SK-N-SH treated with all-trans-retinoic acid at 6 μM for 48 hours (cell line): ENCODE data around the gene MRPL11.

ENCODE experiments used
- ATAC-seq: fragments of 200-7000 bp; cut with Tn5 transposase; 3 replicates; pipeline ENCODE4 v1.9.1; 2020; ENCODE audit warnings: mild to moderate bottlenecking, moderate library complexity
- ARNTL ChIP-seq: fragments of 450-650 bp; formaldehyde crosslinking; IDR thresholded peaks from 2 replicates; pipeline ENCODE4 v1.5.0; 2020; ENCODE audit warnings: low read depth, mild to moderate bottlenecking, moderate library complexity, borderline replicate concordance
- BACH2 ChIP-seq: fragments of 250-450 bp; sonication (Bioruptor Pico); IDR thresholded peaks from 2 replicates; pipeline ENCODE4 v1.9.0; 2021; ENCODE audit warnings: mild to moderate bottlenecking, borderline replicate concordance
- CSDC2 ChIP-seq: fragments of 250-450 bp; sonication (Bioruptor Pico); IDR thresholded peaks from 2 replicates; pipeline ENCODE4 v1.5.0; 2020; ENCODE audit warnings: mild to moderate bottlenecking, moderate library complexity
- ESRRG ChIP-seq: fragments of 250-450 bp; sonication (Bioruptor Pico); IDR thresholded peaks from 2 replicates; pipeline ENCODE4 v1.6.1; 2021; ENCODE audit warnings: mild to moderate bottlenecking
- GLIS3 ChIP-seq: fragments of 250-450 bp; sonication (Bioruptor Pico); IDR thresholded peaks from 2 replicates; pipeline ENCODE4 v1.5.0; 2020; ENCODE audit warnings: mild to moderate bottlenecking, moderate library complexity
- ISL1 ChIP-seq: fragments of 250-450 bp; sonication (Bioruptor Pico); IDR thresholded peaks from 2 replicates; pipeline ENCODE4 v2.1.2; 2022; ENCODE audit warnings: mild to moderate bottlenecking, moderate library complexity
- OSR1 ChIP-seq: fragments of 250-450 bp; sonication (Bioruptor Pico); IDR thresholded peaks from 2 replicates; pipeline ENCODE4 v1.8.0; 2022; ENCODE audit warnings: moderate library complexity, mild to moderate bottlenecking, inconsistent platforms
- PATZ1 ChIP-seq: fragments of 250-450 bp; sonication (Bioruptor Pico); IDR thresholded peaks from 2 replicates; pipeline ENCODE4 v1.8.0; 2020; ENCODE audit warnings: mild to moderate bottlenecking, moderate library complexity, borderline replicate concordance
- POU6F1 ChIP-seq: fragments of 250-450 bp; sonication (Bioruptor Pico); IDR thresholded peaks from 2 replicates; pipeline ENCODE4 v1.8.0; 2021; ENCODE audit warnings: low read depth, mild to moderate bottlenecking, moderate library complexity, borderline replicate concordance
- PPARA ChIP-seq: fragments of 250-450 bp; sonication (Bioruptor Pico); IDR thresholded peaks from 2 replicates; pipeline ENCODE4 v1.5.0; 2020; ENCODE audit warnings: mild to moderate bottlenecking, borderline replicate concordance
- SNAI2 ChIP-seq: fragments of 250-450 bp; sonication (Bioruptor Pico); IDR thresholded peaks from 2 replicates; pipeline ENCODE4 v1.5.0; 2020; ENCODE audit warnings: mild to moderate bottlenecking, moderate library complexity
- TCF4 ChIP-seq: fragments of 250-450 bp; sonication (Bioruptor Pico); IDR thresholded peaks from 2 replicates; pipeline ENCODE4 v1.8.0; 2021; ENCODE audit warnings: mild to moderate bottlenecking, moderate library complexity, borderline replicate concordance
- TOX ChIP-seq: fragments of 250-450 bp; sonication (Bioruptor Pico); IDR thresholded peaks from 2 replicates; pipeline ENCODE4 v1.8.0; 2021; ENCODE audit warnings: mild to moderate bottlenecking, moderate library complexity, borderline replicate concordance
- ZC3H10 ChIP-seq: fragments of 250-450 bp; sonication (Bioruptor Pico); IDR thresholded peaks from 2 replicates; pipeline ENCODE4 v1.5.1; 2021; ENCODE audit warnings: mild to moderate bottlenecking, moderate library complexity
- ZFP3 ChIP-seq: fragments of 250-450 bp; sonication (Bioruptor Pico); IDR thresholded peaks from 2 replicates; pipeline ENCODE4 v1.5.0; 2020; ENCODE audit warnings: mild to moderate bottlenecking, moderate library complexity
- ZFP30 ChIP-seq: fragments of 450-650 bp; formaldehyde crosslinking; IDR thresholded peaks from 2 replicates; pipeline ENCODE4 v1.5.0; 2022; ENCODE audit warnings: mild to moderate bottlenecking, moderate library complexity
- ZNF70 ChIP-seq: fragments of 450-650 bp; formaldehyde crosslinking; IDR thresholded peaks from 2 replicates; pipeline ENCODE4 v1.5.0; 2020; ENCODE audit warnings: mild to moderate bottlenecking, moderate library complexity
- ZNF8 ChIP-seq: fragments of 450-650 bp; formaldehyde crosslinking; IDR thresholded peaks from 2 replicates; pipeline ENCODE4 v1.5.0; 2020; ENCODE audit warnings: mild to moderate bottlenecking, moderate library complexity
- TF ChIP-seq, protein P1 (sequence below): fragments of 250-450 bp; sonication (Bioruptor Pico); IDR thresholded peaks from 2 replicates; pipeline ENCODE4 v1.5.0; 2020; ENCODE audit warnings: mild to moderate bottlenecking, moderate library complexity
- TF ChIP-seq, protein P2 (sequence below): fragments of 250-450 bp; sonication (Bioruptor Pico); IDR thresholded peaks from 2 replicates; pipeline ENCODE4 v1.5.1; 2020; ENCODE audit warnings: low read depth, mild to moderate bottlenecking, moderate library complexity

The MRPL11 gene

GRCh38 chr11:66476173-66476840 lies 37.7 kb upstream of the MRPL11 start:
- ATAC-seq: no peak
- no peak for TF ChIP-seq ZC3H10 (CRISPR knock-in tag)
- no peak for TF ChIP-seq ISL1 (CRISPR knock-in tag)
- TF ChIP-seq TCF4: no peak
- TF ChIP-seq, protein P1, sequence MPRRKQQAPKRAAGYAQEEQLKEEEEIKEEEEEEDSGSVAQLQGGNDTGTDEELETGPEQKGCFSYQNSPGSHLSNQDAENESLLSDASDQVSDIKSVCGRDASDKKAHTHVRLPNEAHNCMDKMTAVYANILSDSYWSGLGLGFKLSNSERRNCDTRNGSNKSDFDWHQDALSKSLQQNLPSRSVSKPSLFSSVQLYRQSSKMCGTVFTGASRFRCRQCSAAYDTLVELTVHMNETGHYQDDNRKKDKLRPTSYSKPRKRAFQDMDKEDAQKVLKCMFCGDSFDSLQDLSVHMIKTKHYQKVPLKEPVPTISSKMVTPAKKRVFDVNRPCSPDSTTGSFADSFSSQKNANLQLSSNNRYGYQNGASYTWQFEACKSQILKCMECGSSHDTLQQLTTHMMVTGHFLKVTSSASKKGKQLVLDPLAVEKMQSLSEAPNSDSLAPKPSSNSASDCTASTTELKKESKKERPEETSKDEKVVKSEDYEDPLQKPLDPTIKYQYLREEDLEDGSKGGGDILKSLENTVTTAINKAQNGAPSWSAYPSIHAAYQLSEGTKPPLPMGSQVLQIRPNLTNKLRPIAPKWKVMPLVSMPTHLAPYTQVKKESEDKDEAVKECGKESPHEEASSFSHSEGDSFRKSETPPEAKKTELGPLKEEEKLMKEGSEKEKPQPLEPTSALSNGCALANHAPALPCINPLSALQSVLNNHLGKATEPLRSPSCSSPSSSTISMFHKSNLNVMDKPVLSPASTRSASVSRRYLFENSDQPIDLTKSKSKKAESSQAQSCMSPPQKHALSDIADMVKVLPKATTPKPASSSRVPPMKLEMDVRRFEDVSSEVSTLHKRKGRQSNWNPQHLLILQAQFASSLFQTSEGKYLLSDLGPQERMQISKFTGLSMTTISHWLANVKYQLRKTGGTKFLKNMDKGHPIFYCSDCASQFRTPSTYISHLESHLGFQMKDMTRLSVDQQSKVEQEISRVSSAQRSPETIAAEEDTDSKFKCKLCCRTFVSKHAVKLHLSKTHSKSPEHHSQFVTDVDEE (CRISPR knock-in tag): no peak

- TF ChIP-seq, protein P1 (CRISPR knock-in tag): no peak
- TF ChIP-seq ISL1 (CRISPR knock-in tag) (no peak), TCF4 (no peak), TOX (CRISPR knock-in tag) (no peak), GLIS3 (CRISPR knock-in tag) (no peak), POU6F1 (CRISPR knock-in tag) (no peak), PPARA (CRISPR knock-in tag) (no peak), BACH2 (CRISPR knock-in tag) (no peak), ZNF70 (CRISPR knock-in tag) (no peak)
- ATAC-seq: no peak
Observed at GRCh38 chr11:66475349-66476172, 36.9 kb upstream of the MRPL11 start.

DNA sequence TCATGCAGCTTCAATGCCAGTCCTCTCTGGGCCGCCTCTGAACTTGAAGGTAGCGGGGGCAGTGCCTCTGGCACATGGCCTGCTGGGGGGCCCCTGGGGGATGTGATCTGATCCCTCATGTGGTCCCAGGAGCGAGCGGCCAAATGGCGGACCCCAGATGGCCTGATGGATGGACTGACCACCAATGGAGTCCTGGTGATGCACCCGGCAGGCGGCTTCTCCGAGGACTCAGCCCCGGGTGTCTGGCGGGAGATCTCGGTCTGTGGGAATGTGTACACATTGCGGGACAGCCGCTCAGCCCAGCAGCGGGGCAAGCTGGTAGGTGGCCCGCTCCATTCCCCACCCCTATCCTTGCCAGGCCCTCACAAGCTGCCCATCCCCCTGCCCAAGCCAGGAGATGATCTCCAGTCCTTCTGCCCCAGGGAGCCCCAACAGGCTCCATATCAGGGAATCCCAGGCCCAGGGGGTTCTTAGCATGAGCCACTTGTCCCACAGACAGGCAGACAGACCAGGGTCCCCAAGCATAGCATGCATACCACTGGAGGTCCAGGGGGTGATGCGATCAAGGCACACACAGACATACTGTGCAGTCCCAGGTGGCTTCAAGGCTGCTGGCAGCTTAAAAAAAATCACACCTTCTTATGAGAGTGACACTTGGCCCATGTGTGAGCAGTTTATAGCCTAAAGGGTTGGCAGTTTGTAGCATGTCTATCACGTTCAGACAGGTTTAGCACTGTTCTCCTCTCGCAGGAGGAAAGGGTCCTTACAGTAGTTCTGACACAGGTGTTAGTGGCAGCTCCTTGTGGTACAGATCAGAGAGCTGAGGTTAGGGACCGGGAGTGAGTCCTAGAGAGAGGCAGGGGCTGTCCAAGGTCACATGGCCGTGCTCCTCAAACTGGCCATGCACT lies 35.2 kb upstream of the MRPL11 start:
- ATAC-seq: no peak

More for the DNA sequence above, 35.2 kb upstream of the MRPL11 start:
- no peak for TF ChIP-seq POU6F1 (CRISPR knock-in tag)
- TF ChIP-seq SNAI2 (CRISPR knock-in tag): no peak
- TF ChIP-seq ARNTL: no peak
- no peak for TF ChIP-seq PATZ1 (CRISPR knock-in tag)
- no peak for TF ChIP-seq ZNF70 (CRISPR knock-in tag)
- no peak for TF ChIP-seq BACH2 (CRISPR knock-in tag)
- TF ChIP-seq ZNF8 (CRISPR knock-in tag): no peak
- TF ChIP-seq OSR1 (CRISPR knock-in tag): no peak
- TF ChIP-seq ZFP3 (CRISPR knock-in tag): no peak
- TF ChIP-seq TCF4: no peak
- no peak for TF ChIP-seq CSDC2 (CRISPR knock-in tag)
- TF ChIP-seq ZFP30: no peak
- no peak for TF ChIP-seq PPARA (CRISPR knock-in tag)
- TF ChIP-seq ESRRG (CRISPR knock-in tag): no peak
- TF ChIP-seq, protein P2, sequence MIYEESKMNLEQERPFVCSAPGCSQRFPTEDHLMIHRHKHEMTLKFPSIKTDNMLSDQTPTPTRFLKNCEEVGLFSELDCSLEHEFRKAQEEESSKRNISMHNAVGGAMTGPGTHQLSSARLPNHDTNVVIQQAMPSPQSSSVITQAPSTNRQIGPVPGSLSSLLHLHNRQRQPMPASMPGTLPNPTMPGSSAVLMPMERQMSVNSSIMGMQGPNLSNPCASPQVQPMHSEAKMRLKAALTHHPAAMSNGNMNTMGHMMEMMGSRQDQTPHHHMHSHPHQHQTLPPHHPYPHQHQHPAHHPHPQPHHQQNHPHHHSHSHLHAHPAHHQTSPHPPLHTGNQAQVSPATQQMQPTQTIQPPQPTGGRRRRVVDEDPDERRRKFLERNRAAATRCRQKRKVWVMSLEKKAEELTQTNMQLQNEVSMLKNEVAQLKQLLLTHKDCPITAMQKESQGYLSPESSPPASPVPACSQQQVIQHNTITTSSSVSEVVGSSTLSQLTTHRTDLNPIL (CRISPR knock-in tag): no peak
- no peak for TF ChIP-seq TOX (CRISPR knock-in tag)
